GM12891 (cell line): ENCODE measurements around the gene TRIM72.

Experiments used
- PAX5 ChIP-seq: IDR thresholded peaks from 2 replicates; pipeline ENCODE4 v1.6.1; 2011; ENCODE audit warnings: low read length, moderate library complexity, mild to moderate bottlenecking; ENCODE audit not compliant: insufficient read depth, severe bottlenecking
- POLR2A ChIP-seq: IDR thresholded peaks from 2 replicates; pipeline ENCODE4 v1.6.1; 2011; ENCODE audit warnings: low read depth, low read length, control low read depth
- POLR2AphosphoS5 ChIP-seq: IDR thresholded peaks from 2 replicates; pipeline ENCODE4 v1.6.1; 2011; ENCODE audit warnings: low read depth, low read length, control low read depth
- POU2F2 ChIP-seq: IDR thresholded peaks from 2 replicates; pipeline ENCODE4 v1.6.1; 2011; ENCODE audit warnings: low read depth, mild to moderate bottlenecking, control low read depth, low read length, moderate library complexity
- SPI1 ChIP-seq: IDR thresholded peaks from 2 replicates; pipeline ENCODE4 v1.6.1; 2011; ENCODE audit warnings: low read depth, low read length, control low read depth
- TAF1 ChIP-seq: IDR thresholded peaks from 2 replicates; pipeline ENCODE4 v1.6.1; 2011; ENCODE audit warnings: low read depth, low read length, control low read depth

DNA sequence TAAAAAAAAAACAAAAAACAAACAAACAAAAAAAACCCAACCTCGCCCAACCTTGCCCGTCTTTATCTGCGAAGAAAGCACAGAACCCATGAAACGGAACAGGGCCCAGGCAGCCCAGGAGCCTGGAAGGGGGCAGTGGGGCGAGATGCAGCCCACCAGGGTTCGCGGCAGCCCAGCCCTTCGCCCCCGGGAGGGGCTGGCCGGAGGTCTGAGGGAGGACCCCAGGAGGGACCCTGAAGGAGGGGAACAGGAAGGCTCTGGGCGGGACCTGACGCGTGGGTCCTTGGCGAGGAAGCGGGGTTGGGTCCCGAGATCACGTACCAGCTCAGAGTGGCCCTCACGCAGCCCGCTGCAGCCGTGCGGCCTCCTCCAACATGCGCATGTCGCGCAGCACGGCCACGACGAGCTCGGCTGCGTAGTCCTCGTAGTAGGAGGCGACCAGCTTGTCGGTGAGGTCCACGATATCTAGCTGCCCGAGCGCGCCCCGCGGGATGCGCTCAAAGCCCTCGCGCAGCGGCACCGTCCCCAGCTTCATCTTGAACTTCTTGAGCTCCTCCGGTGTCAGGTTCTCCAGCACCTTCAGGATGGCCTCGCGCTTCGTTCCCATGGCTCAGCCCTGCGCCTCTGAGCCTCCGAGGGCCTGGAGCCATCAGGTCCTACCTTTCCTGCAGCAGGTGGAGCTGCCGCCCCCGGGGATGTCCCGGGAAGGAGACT lies 2.7 kb downstream of the TRIM72 start, which contains the start of gene PYDC1:
- TF ChIP-seq POLR2A (no peak), PAX5 (no peak), POLR2AphosphoS5 (no peak), TAF1 (no peak), SPI1 (no peak), POU2F2 (no peak)
